GM12878 (cell line): Measurements from ENCODE around the gene FANCC.

ENCODE experiments used
- CBX3 ChIP-seq: fragments of 200-600 bp; sonication (generic); IDR thresholded peaks from 2 replicates; pipeline ENCODE4 v1.6.1; 2016; ENCODE audit warnings: low read depth, borderline replicate concordance
- CTCF ChIP-seq, 3 experiments: IDR thresholded peaks in 2 of 3; conservative IDR thresholded peaks in 1 of 3; 2 replicates each; pipeline ENCODE4 v1.5.1; 2011; ENCODE audit warnings: low read depth in 3 of 3, low read length in 3 of 3, mild to moderate bottlenecking in 3 of 3, control low read depth in 2 of 3, moderate library complexity in 2 of 3, inconsistent platforms in 1 of 3, mixed read lengths in 1 of 3; ENCODE audit not compliant: control insufficient read depth in 2 of 3, insufficient read depth in 1 of 3; ENCODE audit errors: extremely low read depth in 1 of 3
- EZH2 ChIP-seq: IDR thresholded peaks from 2 replicates; pipeline ENCODE4 v1.6.1; 2012; ENCODE audit warnings: low read depth, mild to moderate bottlenecking, control low read depth, inconsistent platforms, low read length, borderline replicate concordance; ENCODE audit not compliant: control insufficient read depth
- NRF1 ChIP-seq: conservative IDR thresholded peaks from 2 replicates; pipeline ENCODE4 v1.6.1; 2011; ENCODE audit warnings: mild to moderate bottlenecking, low read depth, low read length, improper control_type of control experiment

GRCh38 chr9:95079461-95079860, 238.0 kb downstream of the FANCC start:
- TF ChIP-seq NRF1 (no peak), CBX3 (no peak), CTCF (IDR thresholded peaks at IDR 0.05 in 2 of 3, conservative IDR thresholded peaks at IDR 0.05 in 1 of 3; ENCODE audit: control insufficient read depth in 2 of 3, extremely low read depth in 1 of 3, insufficient read depth in 1 of 3, low read depth in 3 of 3, low read length in 3 of 3) (no peak), EZH2 (no peak)
